HCT116 (cell line): Measurements from ENCODE around the gene POLA2. TPM values are rescaled to one million over a fixed set of nuclear protein-coding genes. Genes with fewer than 3 reads are reported as not detected.
A peak's percentile ranks its signal among the peaks of the same experiment; 100 is the strongest.

Experiments used
- ATAC-seq: fragments of 200-7000 bp; cut with Tn5 transposase; 2 replicates; pipeline ENCODE4 v1.9.1; 2020; ENCODE audit warnings: mild to moderate bottlenecking, moderate library complexity
- BruUV-seq: library from RNA; stranded (reverse); fragments of 400-500 nt; replicated peaks from 2 replicates; lab custom pipeline; 2021; lab: Mats Ljungman, UMichigan
- CTCF ChIA-PET: fragments of 300-600 bp; sonication (Branson Sonifier 250); formaldehyde crosslinking; loops from one replicate; lab custom pipeline; 2021; ENCODE audit warnings: antibody characterized with exemption; lab: Charles Lee
- POLR2A ChIA-PET: fragments of 300-600, 350-600 bp; sonication (Branson Sonifier 250); formaldehyde crosslinking; loops from one replicate; lab custom pipeline; 2021; ENCODE audit warnings: antibody characterized with exemption; lab: Charles Lee
- RAD21 ChIA-PET, 2 experiments: fragments of 300-600 bp; sonication (Branson Sonifier 250); formaldehyde crosslinking; loops; one replicate each; lab custom pipeline; 2023; ENCODE audit warnings: low total read pairs in 2 of 2; ENCODE audit not compliant: uncharacterized antibody in 2 of 2, unreplicated experiment in 2 of 2, low non-redundant PET in 1 of 2; lab: Charles Lee
- DNase-seq: peaks from one replicate; pipeline ENCODE4 v3.0.0-alpha.2; 2010; ENCODE audit warnings: low read depth, low spot score
- H2AFZ ChIP-seq: fragments of 200-600 bp; shearing (Covaris generic), sonication (generic); 2 replicates; pipeline ENCODE4 v1.6.1; 2017; ENCODE audit warnings: low read depth, mixed run types, mixed read lengths, antibody characterized with exemption, low read length; ENCODE audit not compliant: poor library complexity, severe bottlenecking
- H3K27ac ChIP-seq: 2 replicates; pipeline ENCODE4 v1.5.1; 2012; ENCODE audit warnings: low read depth, low read length
- H3K27me3 ChIP-seq: fragments of 200-600 bp; sonication (generic); 2 replicates; pipeline ENCODE4 v1.6.1; 2016; ENCODE audit warnings: mixed run types, low read length, mixed read lengths; ENCODE audit not compliant: insufficient read depth
- H3K36me3 ChIP-seq, 2 experiments: fragments of 200-500 bp in 1 of 2; fragments of 200-600 bp in 1 of 2; sonication (Bioruptor generic) in 1 of 2; sonication (generic) in 1 of 2; 2 replicates each; pipeline versions ENCODE4 v1.5.1 to v1.6.1; 2014 to 2016; ENCODE audit warnings: low read length in 2 of 2, inconsistent platforms in 1 of 2, mixed read lengths in 1 of 2, mixed run types in 1 of 2; ENCODE audit not compliant: insufficient read depth in 2 of 2, control insufficient read depth in 1 of 2
- H3K4me1 ChIP-seq, 2 experiments: fragments of 200-600 bp in 1 of 2; sonication (generic) in 1 of 2; 2 replicates each; pipeline versions ENCODE4 v1.5.1 to v1.6.1; 2012 to 2017; ENCODE audit warnings: low read length in 2 of 2, inconsistent platforms in 1 of 2, mild to moderate bottlenecking in 1 of 2, mixed read lengths in 1 of 2, mixed run types in 1 of 2, moderate library complexity in 1 of 2; ENCODE audit not compliant: insufficient read depth in 2 of 2, control insufficient read depth in 1 of 2
- H3K4me2 ChIP-seq: fragments of 200-600 bp; sonication (generic); 2 replicates; pipeline ENCODE4 v1.6.1; 2017; ENCODE audit warnings: mixed run types, low read length, mixed read lengths
- H3K4me3 ChIP-seq, 2 experiments: fragments of 200-600 bp in 1 of 2; sonication (generic) in 1 of 2; replicated peaks in 1 of 2; 2 replicates each; pipeline ENCODE4 v1.5.1; 2011 to 2016; ENCODE audit warnings: low read length in 2 of 2, control low read depth in 1 of 2, low read depth in 1 of 2, mild to moderate bottlenecking in 1 of 2, mixed read lengths in 1 of 2, mixed run types in 1 of 2
- H3K79me2 ChIP-seq: fragments of 200-600 bp; sonication (generic); 2 replicates; pipeline ENCODE4 v1.6.1; 2017; ENCODE audit warnings: mild to moderate bottlenecking, mixed run types, low read length, moderate library complexity, mixed read lengths; ENCODE audit not compliant: insufficient read depth
- H3K9ac ChIP-seq: fragments of 200-600 bp; sonication (generic); 2 replicates; pipeline ENCODE4 v1.6.1; 2016; ENCODE audit warnings: low read length, mixed read lengths
- H3K9me2 ChIP-seq: fragments of 200-600 bp; sonication (generic), shearing (Covaris generic); 2 replicates; pipeline ENCODE4 v1.6.1; 2017; ENCODE audit warnings: mixed run types, mild to moderate bottlenecking, moderate library complexity; ENCODE audit not compliant: insufficient read depth
- H3K9me3 ChIP-seq, 2 experiments: fragments of 200-500 bp in 1 of 2; fragments of 200-600 bp in 1 of 2; sonication (Bioruptor generic) in 1 of 2; sonication (generic) in 1 of 2; 2 replicates each; pipeline ENCODE4 v1.6.1; 2014 to 2017; ENCODE audit warnings: low read length in 2 of 2, mixed read lengths in 2 of 2, inconsistent platforms in 1 of 2, low read depth in 1 of 2, mild to moderate bottlenecking in 1 of 2, mixed run types in 1 of 2, moderate library complexity in 1 of 2; ENCODE audit not compliant: control insufficient read depth in 1 of 2, insufficient read depth in 1 of 2
- H4K20me1 ChIP-seq: fragments of 200-600 bp; sonication (generic), shearing (Covaris generic); 2 replicates; pipeline ENCODE4 v1.6.1; 2017; ENCODE audit warnings: mixed run types, mild to moderate bottlenecking, moderate library complexity; ENCODE audit not compliant: insufficient read depth
- CEBPB ChIP-seq: IDR thresholded peaks from 2 replicates; pipeline ENCODE4 v1.6.1; 2012; ENCODE audit warnings: low read depth
- EGR1 ChIP-seq: IDR thresholded peaks from 2 replicates; pipeline ENCODE4 v1.6.1; 2012; ENCODE audit warnings: low read depth
- EZH2 ChIP-seq: fragments of 200-600 bp; sonication (generic); IDR thresholded peaks from 2 replicates; pipeline ENCODE4 v1.6.1; 2017; ENCODE audit warnings: antibody characterized with exemption, mixed run types
- EZH2phosphoT487 ChIP-seq: fragments of 200-600 bp; IDR thresholded peaks from 2 replicates; pipeline ENCODE4 v1.6.1; 2018; ENCODE audit warnings: antibody characterized with exemption, borderline replicate concordance
- FOSL1 ChIP-seq: IDR thresholded peaks from 2 replicates; pipeline ENCODE4 v1.6.1; 2012; ENCODE audit warnings: low read depth
- POLR2A ChIP-seq: IDR thresholded peaks from 2 replicates; pipeline ENCODE4 v1.7.0; 2011; ENCODE audit warnings: borderline replicate concordance; ENCODE audit not compliant: insufficient read depth, insufficient read length; ENCODE audit errors: extremely low read depth
- POLR2AphosphoS5 ChIP-seq: IDR thresholded peaks from 2 replicates; pipeline ENCODE4 v1.6.1; 2011; ENCODE audit warnings: mild to moderate bottlenecking, low read depth, low read length, moderate library complexity
- RAD21 ChIP-seq: IDR thresholded peaks from 2 replicates; pipeline ENCODE4 v1.6.1; 2012; ENCODE audit warnings: low read depth, mild to moderate bottlenecking
- SIN3A ChIP-seq: IDR thresholded peaks from 2 replicates; pipeline ENCODE4 v1.6.1; 2012; ENCODE audit warnings: low read depth
- SP1 ChIP-seq: IDR thresholded peaks from 2 replicates; pipeline ENCODE4 v1.6.1; 2012; ENCODE audit warnings: low read depth
- SRF ChIP-seq: IDR thresholded peaks from 2 replicates; pipeline ENCODE4 v1.6.1; 2012; ENCODE audit warnings: low read depth
- TCF7L2 ChIP-seq: IDR thresholded peaks from 2 replicates; pipeline ENCODE4 v1.7.0; 2011; ENCODE audit warnings: borderline replicate concordance, inconsistent platforms; ENCODE audit not compliant: insufficient read depth, insufficient read length; ENCODE audit errors: extremely low read depth
- intact Hi-C: fragments of 100-400 bp; cut with micrococcal nuclease; formaldehyde crosslinking; loops from 2 replicates; pipeline ENCODE4 v1.10.0; 2022
- total RNA-seq: library from RNA; stranded (reverse); gene quantifications from one replicate; pipeline ENCODE4 v1.2.1, GENCODE V29; 2021; ENCODE audit not compliant: unreplicated experiment
- TF ChIP-seq, protein P1 (sequence below): IDR thresholded peaks from 2 replicates; pipeline ENCODE4 v1.6.1; 2012
- TF ChIP-seq, protein P2 (sequence below): IDR thresholded peaks from 2 replicates; pipeline ENCODE4 v1.6.1; 2012
- TF ChIP-seq, protein P3 (sequence below): IDR thresholded peaks from 2 replicates; pipeline ENCODE4 v1.6.1; 2012; ENCODE audit warnings: low read depth
- TF ChIP-seq, protein P4 (sequence below): IDR thresholded peaks from 2 replicates; pipeline ENCODE4 v1.6.1; 2011; ENCODE audit warnings: mild to moderate bottlenecking, low read length, moderate library complexity; ENCODE audit not compliant: insufficient replicate concordance; ENCODE audit errors: extremely low read depth

POLA2 gene
- total RNA-seq, 1 experiment from 2014 or later, result 20.0 TPM

DNA sequence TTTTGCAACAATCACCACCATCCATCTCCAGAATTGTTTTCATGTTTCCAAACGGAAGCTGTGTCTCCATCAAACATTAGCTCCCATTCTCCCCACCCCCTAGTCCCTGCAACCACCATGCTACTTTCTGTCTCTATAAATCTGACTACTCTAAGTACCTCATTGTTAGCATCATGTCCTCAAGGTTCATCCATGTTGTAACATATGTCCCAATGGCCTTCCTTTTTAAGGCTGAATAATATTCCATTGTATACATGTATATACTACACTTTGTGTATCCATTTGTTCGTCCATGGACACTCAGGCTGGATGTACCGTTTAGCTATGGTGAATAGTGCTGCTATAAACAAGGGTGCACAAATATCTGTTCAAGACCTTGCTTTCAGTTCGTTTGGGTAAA, 63.7 kb downstream of the POLA2 start:
- POLR2A ChIA-PET, result no interaction called here
- DNase-seq, result no peak
- H3K9ac ChIP-seq, result no peak overlapping the region
- H3K9me3 ChIP-seq, result no peaks in the 10 kb centered on the region
- no peaks in the 10 kb centered on the region for H3K27me3 ChIP-seq
- intact Hi-C loops, result no loop called here
- peaks cover 5 to 11% of the 10 kb centered on the region in 2 experiments; a peak in 3 of 4 replicates for H3K4me1 ChIP-seq
- RAD21 ChIA-PET, result no interaction called here
- no peak for ATAC-seq
- H4K20me1 ChIP-seq, result no peaks in the 10 kb centered on the region
- no peak overlapping the region for H3K4me3 ChIP-seq
- peaks cover 16% of the 10 kb centered on the region for H3K79me2 ChIP-seq
- TF ChIP-seq CEBPB (no peak), RAD21 (no peak), TCF7L2 (no peak), EZH2 (no peak), EGR1 (no peak), EZH2phosphoT487 (no peak), POLR2AphosphoS5 (no peak), SRF (no peak), POLR2A (no peak), FOSL1 (no peak), SP1 (no peak), SIN3A (no peak)
- TF ChIP-seq, protein P1, sequence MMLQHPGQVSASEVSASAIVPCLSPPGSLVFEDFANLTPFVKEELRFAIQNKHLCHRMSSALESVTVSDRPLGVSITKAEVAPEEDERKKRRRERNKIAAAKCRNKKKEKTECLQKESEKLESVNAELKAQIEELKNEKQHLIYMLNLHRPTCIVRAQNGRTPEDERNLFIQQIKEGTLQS, result no peak
- TF ChIP-seq, protein P2, sequence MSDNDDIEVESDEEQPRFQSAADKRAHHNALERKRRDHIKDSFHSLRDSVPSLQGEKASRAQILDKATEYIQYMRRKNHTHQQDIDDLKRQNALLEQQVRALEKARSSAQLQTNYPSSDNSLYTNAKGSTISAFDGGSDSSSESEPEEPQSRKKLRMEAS, result no peak
- TF ChIP-seq, protein P3, sequence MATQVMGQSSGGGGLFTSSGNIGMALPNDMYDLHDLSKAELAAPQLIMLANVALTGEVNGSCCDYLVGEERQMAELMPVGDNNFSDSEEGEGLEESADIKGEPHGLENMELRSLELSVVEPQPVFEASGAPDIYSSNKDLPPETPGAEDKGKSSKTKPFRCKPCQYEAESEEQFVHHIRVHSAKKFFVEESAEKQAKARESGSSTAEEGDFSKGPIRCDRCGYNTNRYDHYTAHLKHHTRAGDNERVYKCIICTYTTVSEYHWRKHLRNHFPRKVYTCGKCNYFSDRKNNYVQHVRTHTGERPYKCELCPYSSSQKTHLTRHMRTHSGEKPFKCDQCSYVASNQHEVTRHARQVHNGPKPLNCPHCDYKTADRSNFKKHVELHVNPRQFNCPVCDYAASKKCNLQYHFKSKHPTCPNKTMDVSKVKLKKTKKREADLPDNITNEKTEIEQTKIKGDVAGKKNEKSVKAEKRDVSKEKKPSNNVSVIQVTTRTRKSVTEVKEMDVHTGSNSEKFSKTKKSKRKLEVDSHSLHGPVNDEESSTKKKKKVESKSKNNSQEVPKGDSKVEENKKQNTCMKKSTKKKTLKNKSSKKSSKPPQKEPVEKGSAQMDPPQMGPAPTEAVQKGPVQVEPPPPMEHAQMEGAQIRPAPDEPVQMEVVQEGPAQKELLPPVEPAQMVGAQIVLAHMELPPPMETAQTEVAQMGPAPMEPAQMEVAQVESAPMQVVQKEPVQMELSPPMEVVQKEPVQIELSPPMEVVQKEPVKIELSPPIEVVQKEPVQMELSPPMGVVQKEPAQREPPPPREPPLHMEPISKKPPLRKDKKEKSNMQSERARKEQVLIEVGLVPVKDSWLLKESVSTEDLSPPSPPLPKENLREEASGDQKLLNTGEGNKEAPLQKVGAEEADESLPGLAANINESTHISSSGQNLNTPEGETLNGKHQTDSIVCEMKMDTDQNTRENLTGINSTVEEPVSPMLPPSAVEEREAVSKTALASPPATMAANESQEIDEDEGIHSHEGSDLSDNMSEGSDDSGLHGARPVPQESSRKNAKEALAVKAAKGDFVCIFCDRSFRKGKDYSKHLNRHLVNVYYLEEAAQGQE, result no peak
- TF ChIP-seq, protein P4, sequence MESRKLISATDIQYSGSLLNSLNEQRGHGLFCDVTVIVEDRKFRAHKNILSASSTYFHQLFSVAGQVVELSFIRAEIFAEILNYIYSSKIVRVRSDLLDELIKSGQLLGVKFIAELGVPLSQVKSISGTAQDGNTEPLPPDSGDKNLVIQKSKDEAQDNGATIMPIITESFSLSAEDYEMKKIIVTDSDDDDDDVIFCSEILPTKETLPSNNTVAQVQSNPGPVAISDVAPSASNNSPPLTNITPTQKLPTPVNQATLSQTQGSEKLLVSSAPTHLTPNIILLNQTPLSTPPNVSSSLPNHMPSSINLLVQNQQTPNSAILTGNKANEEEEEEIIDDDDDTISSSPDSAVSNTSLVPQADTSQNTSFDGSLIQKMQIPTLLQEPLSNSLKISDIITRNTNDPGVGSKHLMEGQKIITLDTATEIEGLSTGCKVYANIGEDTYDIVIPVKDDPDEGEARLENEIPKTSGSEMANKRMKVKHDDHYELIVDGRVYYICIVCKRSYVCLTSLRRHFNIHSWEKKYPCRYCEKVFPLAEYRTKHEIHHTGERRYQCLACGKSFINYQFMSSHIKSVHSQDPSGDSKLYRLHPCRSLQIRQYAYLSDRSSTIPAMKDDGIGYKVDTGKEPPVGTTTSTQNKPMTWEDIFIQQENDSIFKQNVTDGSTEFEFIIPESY, result no peak
- TF ChIP-seq, all 23 proteins: peak for 0
- CTCF ChIA-PET, result interaction anchor here (0.9 to 1.5 kb wide), 2 partner anchors 9 to 10 kb away, joined by 4 to 5 read pairs; partner anchors contain the start of gene CDC42EP2
- Histone ChIP-seq H3K9me2 (no peaks in the 10 kb centered on the region), H3K36me3 (peaks cover 11 to 22% of the 10 kb centered on the region in 2 experiments; a peak in 3 of 4 replicates), H3K4me2 (no peak overlapping the region), H2AFZ (no peak overlapping the region), H3K27ac (no peak overlapping the region)
- BruUV-seq, result TSS peak; percentile 6
